NCI-H526 (cell line): ENCODE measurements around the gene IL16.
"Not testable (repeated sequence)": the region's sequence is repeated elsewhere in the genome, so short reads cannot be mapped to it uniquely, and the experiment has no call there.

ENCODE experiments used
- DNase-seq, 2 experiments: peaks; one replicate each; lab custom pipeline; 2025; lab: John Stamatoyannopoulos, UW

IL16 gene

GRCh38 chr15:81314378-81314777 lies 117.7 kb downstream of the IL16 start:
- no peak for DNase-seq

GRCh38 chr15:81315452-81316175 lies 118.9 kb downstream of the IL16 start:
- no peak for DNase-seq

GRCh38 chr15:81316267-81316666 lies 119.6 kb downstream of the IL16 start:
- DNase-seq, result no peak

- no peak for DNase-seq
These were observed 121.0 kb downstream of the IL16 start for GRCh38 chr15:81317642-81318017.

GRCh38 chr15:81321667-81322066 lies 125.0 kb downstream of the IL16 start:
- DNase-seq, result no peak

- DNase-seq, result no peak
These were observed 126.1 kb downstream of the IL16 start for GRCh38 chr15:81322676-81323253.

GRCh38 chr15:81323559-81323943 lies 126.9 kb downstream of the IL16 start:
- no peak for DNase-seq

GRCh38 chr15:81323944-81324881 lies 127.5 kb downstream of the IL16 start, which contains the start of gene STARD5:
Gene STARD5 (minus strand): TSS chr15:81324141. CDS start chr15:81324099, 42 bp downstream.
- peak; percentile 92 to 99 for DNase-seq

- no peak for DNase-seq
These were observed 130.0 kb downstream of the IL16 start for GRCh38 chr15:81326466-81327212.

- DNase-seq, result no peak
These were observed 130.8 kb downstream of the IL16 start for GRCh38 chr15:81327516-81327915.

GRCh38 chr15:81329446-81329845 lies 132.8 kb downstream of the IL16 start:
- no peak for DNase-seq

- DNase-seq, result no peak
These were observed 133.8 kb downstream of the IL16 start for GRCh38 chr15:81330366-81331090.

- not testable (repeated sequence) for DNase-seq
These were observed 134.5 kb downstream of the IL16 start for GRCh38 chr15:81331141-81331540.

GRCh38 chr15:81331600-81331999 lies 134.9 kb downstream of the IL16 start:
- DNase-seq, result no peak

GRCh38 chr15:81332326-81332725 lies 135.6 kb downstream of the IL16 start:
- no peak for DNase-seq

GRCh38 chr15:81333363-81333762 lies 136.7 kb downstream of the IL16 start:
- DNase-seq, result no peak

GRCh38 chr15:81334768-81335435 lies 138.2 kb downstream of the IL16 start:
- no peak for DNase-seq

- DNase-seq, result no peak
These were observed 139.0 kb downstream of the IL16 start for GRCh38 chr15:81335631-81336030.

- DNase-seq, result peak; percentile 67 to 69
These were observed 139.9 kb downstream of the IL16 start for GRCh38 chr15:81336568-81336967.

- DNase-seq, result no peak
These were observed 140.6 kb downstream of the IL16 start for GRCh38 chr15:81337241-81337640.

- no peak for DNase-seq
These were observed 141.1 kb downstream of the IL16 start for GRCh38 chr15:81337713-81338157.
